Ishikawa (cell line): Measurements from ENCODE around the gene NEK9.

Experiments used
- CREB1 ChIP-seq: IDR thresholded peaks from 2 replicates; pipeline ENCODE4 v1.6.1; 2012; ENCODE audit warnings: low read depth
- EP300 ChIP-seq: IDR thresholded peaks from 2 replicates; pipeline ENCODE4 v1.6.1; 2012; ENCODE audit warnings: borderline replicate concordance
- FOXM1 ChIP-seq: IDR thresholded peaks from 2 replicates; pipeline ENCODE4 v1.6.1; 2012; ENCODE audit warnings: low read depth, borderline replicate concordance
- MAX ChIP-seq: IDR thresholded peaks from 2 replicates; pipeline ENCODE4 v1.6.1; 2012
- NFIC ChIP-seq: IDR thresholded peaks from 2 replicates; pipeline ENCODE4 v1.6.1; 2012
- RAD21 ChIP-seq: IDR thresholded peaks from 2 replicates; pipeline ENCODE4 v1.6.1; 2012; ENCODE audit warnings: low read depth
- TAF1 ChIP-seq: IDR thresholded peaks from 2 replicates; pipeline ENCODE4 v1.6.1; 2012; ENCODE audit warnings: low read depth, mild to moderate bottlenecking
- USF1 ChIP-seq: IDR thresholded peaks from 2 replicates; pipeline ENCODE4 v1.6.1; 2012
- YY1 ChIP-seq: IDR thresholded peaks from 2 replicates; pipeline ENCODE4 v1.6.1; 2012; ENCODE audit warnings: low read depth
- ZBTB7A ChIP-seq: IDR thresholded peaks from 2 replicates; pipeline ENCODE4 v1.6.1; 2012; ENCODE audit warnings: low read depth
- TF ChIP-seq, protein P1 (sequence below): IDR thresholded peaks from 2 replicates; pipeline ENCODE4 v1.6.1; 2012; ENCODE audit warnings: low read depth, mild to moderate bottlenecking

DNA sequence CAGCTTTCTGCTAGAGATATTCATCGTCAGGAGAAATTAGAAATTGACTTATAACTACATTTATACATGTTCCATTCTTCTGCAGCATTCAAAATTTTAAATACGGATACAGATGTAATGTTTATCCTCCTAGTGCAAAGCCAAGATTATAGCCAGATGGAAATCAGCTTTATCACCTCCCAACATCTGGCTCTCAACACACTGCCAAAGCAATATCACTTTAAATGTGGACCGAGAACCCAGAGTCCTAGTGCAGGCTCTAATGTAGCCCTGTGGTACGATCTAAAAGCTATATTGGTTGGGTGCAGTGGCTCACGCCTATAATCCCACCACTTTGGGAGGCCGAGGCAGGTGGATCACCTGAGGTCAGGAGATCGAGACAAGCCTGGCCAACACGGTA, 82.1 kb downstream of the NEK9 start:
- no peak for TF ChIP-seq TAF1
- TF ChIP-seq, protein P1, sequence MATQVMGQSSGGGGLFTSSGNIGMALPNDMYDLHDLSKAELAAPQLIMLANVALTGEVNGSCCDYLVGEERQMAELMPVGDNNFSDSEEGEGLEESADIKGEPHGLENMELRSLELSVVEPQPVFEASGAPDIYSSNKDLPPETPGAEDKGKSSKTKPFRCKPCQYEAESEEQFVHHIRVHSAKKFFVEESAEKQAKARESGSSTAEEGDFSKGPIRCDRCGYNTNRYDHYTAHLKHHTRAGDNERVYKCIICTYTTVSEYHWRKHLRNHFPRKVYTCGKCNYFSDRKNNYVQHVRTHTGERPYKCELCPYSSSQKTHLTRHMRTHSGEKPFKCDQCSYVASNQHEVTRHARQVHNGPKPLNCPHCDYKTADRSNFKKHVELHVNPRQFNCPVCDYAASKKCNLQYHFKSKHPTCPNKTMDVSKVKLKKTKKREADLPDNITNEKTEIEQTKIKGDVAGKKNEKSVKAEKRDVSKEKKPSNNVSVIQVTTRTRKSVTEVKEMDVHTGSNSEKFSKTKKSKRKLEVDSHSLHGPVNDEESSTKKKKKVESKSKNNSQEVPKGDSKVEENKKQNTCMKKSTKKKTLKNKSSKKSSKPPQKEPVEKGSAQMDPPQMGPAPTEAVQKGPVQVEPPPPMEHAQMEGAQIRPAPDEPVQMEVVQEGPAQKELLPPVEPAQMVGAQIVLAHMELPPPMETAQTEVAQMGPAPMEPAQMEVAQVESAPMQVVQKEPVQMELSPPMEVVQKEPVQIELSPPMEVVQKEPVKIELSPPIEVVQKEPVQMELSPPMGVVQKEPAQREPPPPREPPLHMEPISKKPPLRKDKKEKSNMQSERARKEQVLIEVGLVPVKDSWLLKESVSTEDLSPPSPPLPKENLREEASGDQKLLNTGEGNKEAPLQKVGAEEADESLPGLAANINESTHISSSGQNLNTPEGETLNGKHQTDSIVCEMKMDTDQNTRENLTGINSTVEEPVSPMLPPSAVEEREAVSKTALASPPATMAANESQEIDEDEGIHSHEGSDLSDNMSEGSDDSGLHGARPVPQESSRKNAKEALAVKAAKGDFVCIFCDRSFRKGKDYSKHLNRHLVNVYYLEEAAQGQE = no peak
- no peak for TF ChIP-seq FOXM1
- TF ChIP-seq YY1 = no peak
- no peak for TF ChIP-seq ZBTB7A
- TF ChIP-seq MAX = no peak
- TF ChIP-seq EP300 = no peak
- no peak for TF ChIP-seq RAD21
- no peak for TF ChIP-seq CREB1
- TF ChIP-seq USF1 = no peak
- no peak for TF ChIP-seq NFIC
